Mucosa of descending colon (tissue), 3 donors: ENCODE data around the gene CSHL1. TPM values are rescaled to one million over a fixed set of nuclear protein-coding genes. Genes with fewer than 3 reads are reported as not detected.
"Not testable (repeated sequence)": the region's sequence is repeated elsewhere in the genome, so short reads cannot be mapped to it uniquely, and the experiment has no call there.

Experiments
- ATAC-seq: fragments of 200-7000 bp; cut with Tn5 transposase; one replicate; pipeline ENCODE4 v1.9.1; 2020; ENCODE audit warnings: mild to moderate bottlenecking, moderate library complexity
- DNase-seq, 3 donors: peaks; one replicate each; pipeline ENCODE4 v3.0.0-alpha.2; 2020
- H3K36me3 ChIP-seq: fragments of 200-600 bp; one replicate; pipeline ENCODE4 v1.8.0; 2021; ENCODE audit warnings: low read depth, mild to moderate bottlenecking
- H3K4me1 ChIP-seq: fragments of 200-600 bp; one replicate; pipeline ENCODE4 v1.8.0; 2021; ENCODE audit warnings: low read depth, mild to moderate bottlenecking
- H3K4me3 ChIP-seq: fragments of 200-600 bp; one replicate; pipeline ENCODE4 v1.8.0; 2021; ENCODE audit warnings: mild to moderate bottlenecking
- H3K9me3 ChIP-seq: fragments of 200-600 bp; one replicate; pipeline ENCODE4 v1.8.0; 2021; ENCODE audit warnings: mild to moderate bottlenecking
- CTCF ChIP-seq: fragments of 200-600 bp; IDR thresholded peaks from one replicate; pipeline ENCODE4 v1.8.0; 2022; ENCODE audit warnings: antibody characterized with exemption, mild to moderate bottlenecking
- intact Hi-C, 2 donors: fragments of 100-400 bp; cut with DNase I in 1 of 2; cut with micrococcal nuclease in 1 of 2; formaldehyde crosslinking; loops; one replicate each; pipeline versions ENCODE4 v1.11.0 to v1.11.1; 2022; cut with DNase I, micrococcal nuclease
- total RNA-seq, 3 donors: library from RNA; stranded (reverse); fragmentation: NEBNext Ultra II Directional in 2 of 3; extraction: Animal tissue kit (Norgen Biotek cat#: 25700) in 2 of 3; gene quantifications; one replicate each; pipeline versions ENCODE4 v1.2.1 to v1.2.4, GENCODE V29; 2021 to 2023
- donor health status: DM: no; HTN: no; CAD: no; lungs with moderate emphysema.
- donor health status: DM: no; HTN: no; CAD: no.
- donor health status: DM: no; HTN: yes; CAD: no.

CSHL1 gene
- total RNA-seq, 3 donors from 2014 or later = not detected

- DNase-seq, H3K4me3 ChIP-seq, H3K9me3 ChIP-seq, H3K4me1 ChIP-seq, ATAC-seq, H3K36me3 ChIP-seq, intact Hi-C loops: not testable (repeated sequence)
Measured at GRCh38 chr17:63894821-63895220, 16.2 kb downstream of the CSHL1 start.

DNA sequence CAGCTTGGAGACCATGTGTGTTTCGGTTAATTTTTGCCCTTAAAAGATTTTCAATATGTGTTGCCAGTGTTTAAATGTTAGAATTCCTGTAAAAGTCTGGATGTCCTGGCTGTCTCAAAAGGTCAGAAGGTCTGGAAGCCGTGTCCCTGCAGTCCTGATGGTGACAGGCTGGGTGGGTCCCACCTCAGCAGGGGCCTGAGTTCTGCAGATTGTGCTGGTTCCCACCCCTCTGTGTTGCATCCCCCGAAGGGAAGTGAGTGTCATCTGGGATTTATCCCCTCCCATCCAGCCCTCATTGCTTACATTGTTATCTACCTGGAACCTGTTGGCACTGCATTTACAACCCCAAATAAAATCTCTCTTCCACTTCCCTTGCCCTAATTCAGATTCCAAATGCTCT lies 17.0 kb downstream of the CSHL1 start:
- H3K4me3 ChIP-seq, ATAC-seq, H3K9me3 ChIP-seq, intact Hi-C loops, H3K36me3 ChIP-seq, DNase-seq, H3K4me1 ChIP-seq: not testable (repeated sequence)

DNA sequence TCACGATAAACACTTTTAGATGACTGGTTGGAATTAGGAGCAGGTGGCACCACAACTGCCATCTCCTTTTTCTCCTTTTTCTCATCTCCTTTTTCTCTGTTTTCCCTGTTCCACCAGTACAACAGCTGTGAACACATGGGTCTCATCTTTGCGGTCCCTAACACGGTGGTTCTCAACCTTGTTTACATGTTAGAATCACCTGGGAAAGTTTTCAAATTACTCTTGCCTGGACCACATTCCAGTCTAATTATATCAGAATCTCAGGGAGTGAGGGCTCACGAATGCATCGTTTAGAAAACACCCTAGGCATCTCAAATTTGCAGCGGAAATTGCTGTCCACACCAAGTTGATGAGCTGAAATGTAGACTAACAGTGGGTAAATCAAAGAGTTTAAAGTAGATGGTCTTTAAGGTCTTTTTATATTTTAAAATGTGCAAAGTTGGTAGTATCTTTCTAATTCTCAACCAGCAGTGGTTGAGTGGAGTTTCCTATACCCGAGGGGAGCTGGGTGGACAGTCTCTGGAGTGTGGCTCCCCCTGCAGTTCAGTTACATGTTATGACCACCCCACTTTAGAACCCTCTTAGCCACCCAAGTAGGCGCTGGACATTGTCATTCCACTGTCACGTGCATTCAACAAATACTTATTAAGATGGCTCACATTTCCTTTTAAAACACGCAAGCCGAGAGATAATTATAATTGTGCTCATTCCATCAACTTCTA lies 18.6 kb downstream of the CSHL1 start:
- H3K9me3 ChIP-seq, H3K4me1 ChIP-seq, DNase-seq, intact Hi-C loops, H3K4me3 ChIP-seq, H3K36me3 ChIP-seq, ATAC-seq: not testable (repeated sequence)

DNA sequence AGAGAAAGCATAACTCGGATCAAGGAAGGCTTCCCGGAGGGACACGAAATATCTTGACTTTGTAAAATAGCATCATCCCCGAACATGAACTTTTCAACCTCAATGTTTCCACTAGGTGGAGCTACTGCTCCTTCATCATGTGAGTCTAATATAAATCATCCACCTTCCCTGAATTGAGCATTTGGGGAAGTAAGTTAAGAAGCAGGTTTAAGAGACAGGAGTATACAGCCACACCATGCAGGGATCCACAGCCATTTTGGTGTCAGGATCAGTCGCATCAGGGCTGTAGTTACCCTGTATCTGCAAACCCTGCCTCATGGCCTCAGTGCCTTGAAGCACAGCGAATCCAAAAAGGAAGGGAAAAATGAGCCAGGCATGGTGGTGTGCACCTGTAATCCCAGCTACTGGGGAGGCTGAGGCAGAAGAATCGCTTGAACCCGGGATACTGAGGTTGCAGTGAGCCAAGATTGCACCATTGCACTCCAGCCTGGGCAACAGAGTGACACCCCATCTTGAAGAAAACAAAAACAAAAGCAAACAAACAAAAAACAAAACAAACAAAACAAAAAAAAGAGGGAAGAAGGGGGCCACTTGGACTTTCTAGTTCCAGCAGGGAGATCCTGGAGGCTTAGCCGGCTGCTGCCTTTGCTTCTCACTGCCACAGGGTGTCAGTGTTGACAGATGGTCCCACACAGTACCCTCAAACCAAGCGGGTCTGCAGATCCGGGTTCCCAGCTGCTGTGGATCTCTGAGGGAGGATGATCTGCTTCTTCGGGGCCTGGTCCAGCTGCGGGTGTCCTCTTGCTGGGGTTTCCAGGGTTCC lies 21.8 kb downstream of the CSHL1 start:
- intact Hi-C loops, H3K36me3 ChIP-seq, H3K9me3 ChIP-seq, H3K4me1 ChIP-seq, H3K4me3 ChIP-seq: not testable (repeated sequence)
- ATAC-seq (peak; percentile 45), DNase-seq (peak in 1 of 3 donors; percentile 46)
- peak; percentile 8 for TF ChIP-seq CTCF

GRCh38 chr17:63885119-63885518 lies 25.9 kb downstream of the CSHL1 start:
- H3K9me3 ChIP-seq, intact Hi-C loops, H3K4me3 ChIP-seq, DNase-seq, H3K4me1 ChIP-seq, H3K36me3 ChIP-seq, ATAC-seq: not testable (repeated sequence)

GRCh38 chr17:63882626-63883126 lies 28.4 kb downstream of the CSHL1 start:
- H3K36me3 ChIP-seq, H3K4me3 ChIP-seq, H3K4me1 ChIP-seq, intact Hi-C loops, H3K9me3 ChIP-seq, ATAC-seq, DNase-seq: not testable (repeated sequence)

DNA sequence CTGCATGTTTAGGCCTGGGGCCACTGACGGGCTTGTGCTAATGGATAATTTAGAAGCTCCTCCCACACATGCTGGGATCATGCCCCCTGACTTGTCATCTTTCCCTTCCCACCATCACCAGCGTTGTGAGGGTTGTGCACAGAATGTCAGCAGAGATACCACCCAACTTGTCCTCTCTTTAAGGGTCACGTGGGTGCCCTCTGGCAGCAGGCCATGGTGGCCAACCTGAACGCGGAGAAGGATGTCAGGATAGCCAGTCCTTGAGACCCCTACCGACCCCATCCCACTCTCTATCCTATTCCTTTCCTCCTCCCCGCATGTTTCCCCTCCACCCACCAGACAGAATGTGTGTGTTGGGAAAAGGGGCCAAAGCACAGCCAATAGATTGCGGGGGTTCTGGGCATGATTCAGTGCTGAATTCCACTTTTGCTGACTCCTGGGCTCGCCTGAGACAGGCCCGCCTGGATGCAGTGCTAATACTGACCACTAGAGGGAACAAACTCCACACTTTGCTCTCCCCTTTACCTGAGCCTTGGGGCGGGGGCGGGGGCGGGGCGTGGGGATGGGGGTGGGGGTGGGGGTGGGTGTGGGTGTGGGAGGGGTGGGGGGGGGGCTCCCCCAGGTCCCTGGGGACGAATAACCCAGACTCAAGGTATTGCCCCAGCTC lies 29.0 kb downstream of the CSHL1 start, which contains the start of gene GH2:
GH2 (minus strand) TSS at position 10 of the 667 bp plus-strand sequence. CDS start 143 bp downstream, outside the sequence.
- DNase-seq = peak in 2 of 3 donors; percentile 38 to 77
- H3K4me1 ChIP-seq = no peaks in the 10 kb centered on the region
- TF ChIP-seq CTCF = peak; percentile 54
- peak; percentile 79 for ATAC-seq
- H3K9me3 ChIP-seq = no peaks in the 10 kb centered on the region
- no peak within 1 kb of the TSS for H3K4me3 ChIP-seq
- no peaks in the 10 kb centered on the region for H3K36me3 ChIP-seq
- intact Hi-C loops = no loop called here

- H3K9me3 ChIP-seq, ATAC-seq, intact Hi-C loops, H3K4me3 ChIP-seq, H3K36me3 ChIP-seq, DNase-seq, H3K4me1 ChIP-seq: not testable (repeated sequence)
Measured at GRCh38 chr17:63881337-63881736, 29.7 kb downstream of the CSHL1 start.
